ENCODE measurements around the gene ABCG8.

Gene ABCG8

DNA sequence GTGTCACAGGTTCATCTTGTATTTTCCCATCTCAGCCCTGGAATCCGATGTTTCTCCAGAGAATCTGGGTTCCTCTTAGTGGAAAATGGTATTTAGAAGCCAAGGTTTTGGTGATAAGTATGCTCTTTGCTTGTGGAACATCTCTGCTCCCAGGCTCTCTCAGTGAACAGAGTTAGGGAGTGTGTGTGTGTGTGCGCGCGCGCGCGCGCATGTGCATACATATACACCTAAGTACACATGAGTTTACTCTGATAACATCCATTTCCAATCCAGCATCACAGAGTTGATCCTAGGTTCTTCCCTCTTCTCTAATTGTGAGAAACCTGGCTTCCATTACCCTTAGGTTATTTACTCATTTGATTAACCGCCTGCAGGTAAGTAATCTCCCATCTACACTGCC is 41.7 kb downstream of the ABCG8 start:
- no peak overlapping the region for H3K4me3 Mint-ChIP-seq
- no peak overlapping the region for H3K27ac Mint-ChIP-seq
- TF ChIP-seq, protein P1, sequence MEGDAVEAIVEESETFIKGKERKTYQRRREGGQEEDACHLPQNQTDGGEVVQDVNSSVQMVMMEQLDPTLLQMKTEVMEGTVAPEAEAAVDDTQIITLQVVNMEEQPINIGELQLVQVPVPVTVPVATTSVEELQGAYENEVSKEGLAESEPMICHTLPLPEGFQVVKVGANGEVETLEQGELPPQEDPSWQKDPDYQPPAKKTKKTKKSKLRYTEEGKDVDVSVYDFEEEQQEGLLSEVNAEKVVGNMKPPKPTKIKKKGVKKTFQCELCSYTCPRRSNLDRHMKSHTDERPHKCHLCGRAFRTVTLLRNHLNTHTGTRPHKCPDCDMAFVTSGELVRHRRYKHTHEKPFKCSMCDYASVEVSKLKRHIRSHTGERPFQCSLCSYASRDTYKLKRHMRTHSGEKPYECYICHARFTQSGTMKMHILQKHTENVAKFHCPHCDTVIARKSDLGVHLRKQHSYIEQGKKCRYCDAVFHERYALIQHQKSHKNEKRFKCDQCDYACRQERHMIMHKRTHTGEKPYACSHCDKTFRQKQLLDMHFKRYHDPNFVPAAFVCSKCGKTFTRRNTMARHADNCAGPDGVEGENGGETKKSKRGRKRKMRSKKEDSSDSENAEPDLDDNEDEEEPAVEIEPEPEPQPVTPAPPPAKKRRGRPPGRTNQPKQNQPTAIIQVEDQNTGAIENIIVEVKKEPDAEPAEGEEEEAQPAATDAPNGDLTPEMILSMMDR (IDR thresholded peaks at IDR 0.05; ENCODE audit: unreplicated experiment in 3 of 3) = no peak
- H3K4me1 Mint-ChIP-seq = no peaks in the 10 kb centered on the region
- peaks cover 4% of the 10 kb centered on the region for H3K36me3 Mint-ChIP-seq (ENCODE audit: low read depth)
- H3K27me3 Mint-ChIP-seq (ENCODE audit: low read depth) = peaks cover 12% of the 10 kb centered on the region
- no peaks in the 10 kb centered on the region for H3K9me3 Mint-ChIP-seq

DNA sequence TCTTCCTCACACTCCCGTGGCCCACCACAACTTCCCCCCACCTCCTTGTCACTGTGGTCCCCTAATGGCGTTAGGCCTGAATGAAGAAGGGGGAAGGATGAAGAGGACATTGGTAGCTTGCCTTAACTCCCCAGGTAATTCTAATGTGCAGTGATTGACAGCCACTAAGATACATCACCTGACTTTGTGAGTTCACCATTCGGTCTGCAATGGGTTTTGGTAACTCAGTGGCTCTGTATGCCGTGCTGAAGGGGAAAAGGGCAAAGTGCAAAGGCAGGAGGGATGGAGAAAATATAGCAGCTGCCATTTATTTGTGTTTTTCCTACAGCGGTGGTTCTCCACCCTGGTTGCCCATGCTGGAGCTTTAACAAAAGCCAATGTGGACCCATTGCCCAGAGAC is 42.2 kb downstream of the ABCG8 start:
- Mint-ChIP-seq H3K27ac (no peak overlapping the region), H3K4me1 (no peaks in the 10 kb centered on the region), H3K27me3 (ENCODE audit: low read depth) (peaks cover 12% of the 10 kb centered on the region), H3K36me3 (ENCODE audit: low read depth) (peaks cover 4% of the 10 kb centered on the region), H3K4me3 (no peak overlapping the region), H3K9me3 (no peaks in the 10 kb centered on the region)
- TF ChIP-seq, protein P1 (IDR thresholded peaks at IDR 0.05; ENCODE audit: unreplicated experiment in 3 of 3) = no peak

DNA sequence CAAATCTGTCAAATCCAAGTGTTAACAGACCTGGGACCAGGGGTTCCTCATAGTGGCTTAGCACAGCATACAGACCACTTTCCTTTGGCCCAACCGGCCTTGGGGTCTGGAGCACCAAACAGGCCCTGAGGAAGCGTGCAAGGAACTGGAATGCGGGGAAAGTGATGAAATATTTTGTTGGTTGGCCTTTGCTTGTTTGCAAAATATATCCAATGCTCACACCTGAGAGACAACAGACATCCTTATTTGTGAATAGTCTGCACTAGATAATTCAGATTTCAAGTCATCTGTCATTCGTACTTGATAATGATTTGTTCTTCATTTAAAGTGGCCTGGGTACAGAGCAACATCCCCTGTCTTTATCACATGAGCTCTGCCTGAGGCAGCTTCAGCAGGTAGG is 43.5 kb downstream of the ABCG8 start:
- Mint-ChIP-seq H3K36me3 (ENCODE audit: low read depth) (peaks cover 6% of the 10 kb centered on the region), H3K27me3 (ENCODE audit: low read depth) (peaks cover 7% of the 10 kb centered on the region), H3K27ac (no peak overlapping the region), H3K9me3 (no peaks in the 10 kb centered on the region), H3K4me1 (no peaks in the 10 kb centered on the region), H3K4me3 (no peak overlapping the region)
- TF ChIP-seq, protein P1 (IDR thresholded peaks at IDR 0.05; ENCODE audit: unreplicated experiment in 3 of 3) = no peak

DNA sequence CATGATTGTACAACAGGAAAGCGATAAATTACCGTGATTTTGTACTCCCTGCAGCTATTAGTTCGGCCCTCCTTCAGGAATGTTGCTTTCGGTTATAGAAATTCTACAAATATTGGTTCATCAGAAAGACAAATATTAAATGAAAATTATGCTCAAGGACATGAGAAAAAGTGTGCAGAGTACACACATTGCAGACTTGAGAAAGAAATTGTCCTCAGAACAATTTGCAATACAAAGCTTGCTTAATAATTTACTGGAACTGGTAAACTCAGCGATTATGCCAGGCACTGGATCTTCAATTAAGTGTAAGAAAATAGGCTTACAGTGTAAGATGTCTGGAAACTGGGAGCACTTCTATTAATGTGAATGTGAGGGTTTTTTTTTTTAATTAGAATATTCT is 45.9 kb downstream of the ABCG8 start:
- peak overlapping the region; percentile 62 to 91 (median 66) for H3K27ac Mint-ChIP-seq
- no peaks in the 10 kb centered on the region for H3K9me3 Mint-ChIP-seq
- H3K27me3 Mint-ChIP-seq (ENCODE audit: low read depth) = no peaks in the 10 kb centered on the region
- no peak overlapping the region for H3K4me3 Mint-ChIP-seq
- TF ChIP-seq, protein P1 (IDR thresholded peaks at IDR 0.05; ENCODE audit: unreplicated experiment in 3 of 3) = no peak
- no peaks in the 10 kb centered on the region for H3K4me1 Mint-ChIP-seq
- peaks cover 27% of the 10 kb centered on the region for H3K36me3 Mint-ChIP-seq (ENCODE audit: low read depth)

DNA sequence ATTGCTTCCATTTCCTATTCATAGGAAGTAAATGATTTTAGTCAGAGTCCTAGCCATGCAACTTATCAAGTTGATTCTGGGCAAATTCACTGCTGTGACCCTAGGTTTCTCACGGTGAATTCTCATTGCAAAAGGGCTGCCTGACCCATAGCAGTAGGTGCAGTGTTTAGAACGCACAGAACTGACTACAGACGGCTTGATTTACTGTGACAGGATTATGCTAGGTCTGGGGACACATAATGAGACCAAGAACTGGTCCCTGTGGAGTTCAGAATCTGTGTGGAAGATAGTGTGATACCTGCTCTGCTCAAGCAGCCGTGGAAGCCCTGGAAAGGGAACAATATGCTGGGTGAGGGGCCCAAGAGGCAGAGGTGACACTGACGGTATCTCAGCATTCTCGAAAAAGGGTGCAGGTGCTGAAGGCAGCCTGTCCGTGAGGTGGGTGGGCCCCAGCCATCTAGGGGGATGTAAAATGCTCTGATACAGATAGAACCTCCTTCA is 46.4 kb downstream of the ABCG8 start:
- Mint-ChIP-seq H3K4me3 (no peak overlapping the region), H3K9me3 (no peaks in the 10 kb centered on the region), H3K36me3 (ENCODE audit: low read depth) (peaks cover 32% of the 10 kb centered on the region), H3K27me3 (ENCODE audit: low read depth) (no peaks in the 10 kb centered on the region), H3K4me1 (no peaks in the 10 kb centered on the region), H3K27ac (peak overlapping the region; percentile 62 to 91 (median 76))
- TF ChIP-seq, protein P1 (IDR thresholded peaks at IDR 0.05; ENCODE audit: unreplicated experiment in 3 of 3) = no peak

DNA sequence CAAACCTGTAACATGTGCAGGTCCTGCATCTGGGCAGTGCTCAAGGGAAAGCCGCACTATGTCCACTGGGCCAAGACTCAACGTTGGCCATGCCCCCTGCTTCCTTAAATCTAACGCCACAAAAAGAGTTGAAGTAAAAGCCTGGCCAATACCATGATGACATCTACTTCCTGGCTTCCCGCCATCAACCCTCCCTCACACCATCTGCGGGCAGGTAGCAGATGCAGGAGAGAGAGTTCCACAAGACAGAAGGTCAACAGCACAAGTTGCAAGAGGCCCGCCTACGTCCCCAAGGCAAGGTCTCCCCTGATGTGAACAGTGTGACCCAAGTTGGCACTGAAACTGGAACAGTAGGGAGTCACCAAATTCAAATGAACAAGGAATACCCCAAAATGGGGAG is 48.4 kb downstream of the ABCG8 start:
- Mint-ChIP-seq H3K27me3 (ENCODE audit: low read depth) (no peaks in the 10 kb centered on the region), H3K36me3 (ENCODE audit: low read depth) (peaks cover 50% of the 10 kb centered on the region), H3K4me1 (no peaks in the 10 kb centered on the region), H3K4me3 (no peak overlapping the region), H3K27ac (no peak overlapping the region), H3K9me3 (no peaks in the 10 kb centered on the region)
- TF ChIP-seq, protein P1 (IDR thresholded peaks at IDR 0.05; ENCODE audit: unreplicated experiment in 3 of 3) = no peak
